Inferior parietal cortex (tissue), 1 donor: ENCODE measurements around the gene PPP2R5B.

Experiments
- DNase-seq: peaks from one replicate; pipeline ENCODE4 v3.0.0-alpha.2; 2016; ENCODE audit errors: extremely low spot score

PPP2R5B gene

GRCh38 chr11:64929625-64930024 lies 5.1 kb downstream of the PPP2R5B start:
- no peak for DNase-seq

- no peak for DNase-seq
These were observed 5.9 kb downstream of the PPP2R5B start for GRCh38 chr11:64930340-64930739.

- no peak for DNase-seq
These were observed 6.8 kb downstream of the PPP2R5B start for GRCh38 chr11:64931290-64931689.

- no peak for DNase-seq
These were observed 7.8 kb downstream of the PPP2R5B start for GRCh38 chr11:64932324-64932723.

GRCh38 chr11:64933213-64933934 lies 8.9 kb downstream of the PPP2R5B start:
- no peak for DNase-seq

GRCh38 chr11:64933935-64934681 lies 9.6 kb downstream of the PPP2R5B start:
- DNase-seq: no peak

GRCh38 chr11:64934682-64935358 lies 10.3 kb downstream of the PPP2R5B start:
- DNase-seq: no peak

GRCh38 chr11:64935359-64936081 lies 11.0 kb downstream of the PPP2R5B start, which contains the start of gene GPHA2:
Gene GPHA2 (minus strand): TSS chr11:64935893. CDS start chr11:64935460, 433 bp downstream.
- no peak for DNase-seq

- DNase-seq: no peak
These were observed 12.1 kb downstream of the PPP2R5B start for GRCh38 chr11:64936539-64936938.

GRCh38 chr11:64947208-64947814 lies 22.8 kb downstream of the PPP2R5B start:
- no peak for DNase-seq

GRCh38 chr11:64951529-64951928 lies 27.0 kb downstream of the PPP2R5B start:
- no peak for DNase-seq

GRCh38 chr11:64954201-64954600 lies 29.7 kb downstream of the PPP2R5B start:
- DNase-seq: no peak

- no peak for DNase-seq
These were observed 35.0 kb downstream of the PPP2R5B start for GRCh38 chr11:64959498-64959897.

- no peak for DNase-seq
These were observed 36.2 kb downstream of the PPP2R5B start for GRCh38 chr11:64960719-64961118.

GRCh38 chr11:64963072-64963631 lies 38.7 kb downstream of the PPP2R5B start:
- DNase-seq: no peak

- DNase-seq: no peak
These were observed 42.9 kb downstream of the PPP2R5B start for GRCh38 chr11:64967375-64967774.

- no peak for DNase-seq
These were observed 44.7 kb downstream of the PPP2R5B start for GRCh38 chr11:64969209-64969608.

- DNase-seq: no peak
These were observed 46.3 kb downstream of the PPP2R5B start for GRCh38 chr11:64970731-64971151.

- peak; percentile 65 for DNase-seq
These were observed 47.1 kb downstream of the PPP2R5B start, which contains the start of gene MAJIN for GRCh38 chr11:64971421-64972233. Gene MAJIN (minus strand): TSS chr11:64972108. CDS start chr11:64959405, 12,703 bp downstream.

GRCh38 chr11:64974124-64974523 lies 49.6 kb downstream of the PPP2R5B start:
- DNase-seq: no peak
